B cell (primary cell): Measurements from ENCODE around the gene CPE. TPM values are rescaled to one million over a fixed set of nuclear protein-coding genes. Genes with fewer than 3 reads are reported as not detected.

Experiments
- ATAC-seq: fragments of 200-7000 bp; cut with Tn5 transposase; one replicate; pipeline ENCODE4 v1.10.0; 2021; ENCODE audit warnings: low read depth, mild to moderate bottlenecking, moderate number of reproducible peaks, moderate library complexity
- CTCF ChIA-PET: fragments of 350-600 bp; sonication (Branson Sonifier 250); formaldehyde crosslinking; loops from one replicate; lab custom pipeline; 2021; ENCODE audit warnings: antibody characterized with exemption, inconsistent platforms; lab: Charles Lee
- POLR2A ChIA-PET: fragments of 350-600 bp; sonication (Branson Sonifier 250); formaldehyde crosslinking; loops from one replicate; lab custom pipeline; 2021; ENCODE audit warnings: antibody characterized with exemption; lab: Charles Lee
- DNase-seq: peaks from one replicate; pipeline ENCODE4 v3.0.0; 2013
- H2AFZ ChIP-seq: 2 replicates; pipeline ENCODE4 v1.6.1; 2012; ENCODE audit warnings: mild to moderate bottlenecking, low read depth, low read length; ENCODE audit not compliant: insufficient read depth, poor library complexity, severe bottlenecking
- H3K27ac ChIP-seq, 2 donors: 1 replicate in 1 of 2; 2 replicates in 1 of 2; pipeline ENCODE4 v1.5.1; 2012 to 2013; ENCODE audit warnings: low read length in 2 of 2, mild to moderate bottlenecking in 2 of 2, moderate library complexity in 1 of 2
- H3K27me3 ChIP-seq, 4 experiments: fragments of 200-600 bp in 1 of 4; sonication (generic) in 1 of 4; replicated peaks in 1 of 4; 1 replicate in 2 of 4; 2 replicates in 2 of 4; pipeline versions ENCODE4 v1.6.1 to v1.7.0; 2013 to 2016; ENCODE audit warnings: low read length in 3 of 4, mild to moderate bottlenecking in 2 of 4, mixed read lengths in 1 of 4, moderate library complexity in 1 of 4; ENCODE audit not compliant: insufficient read depth in 4 of 4, control insufficient read depth in 3 of 4; ENCODE audit errors: control extremely low read depth in 1 of 4
- H3K36me3 ChIP-seq, 2 experiments: replicated peaks in 1 of 2; 1 replicate in 1 of 2; 2 replicates in 1 of 2; pipeline versions ENCODE4 v1.6.1 to v1.7.1; 2013; ENCODE audit warnings: low read length in 1 of 2; ENCODE audit not compliant: insufficient read depth in 2 of 2, control insufficient read depth in 1 of 2; ENCODE audit errors: control extremely low read depth in 1 of 2, extremely low read depth in 1 of 2
- H3K4me1 ChIP-seq, 2 donors: fragments of 200-600 bp in 1 of 2; sonication (generic) in 1 of 2; 1 replicate in 1 of 2; 2 replicates in 1 of 2; pipeline versions ENCODE4 v1.5.1 to v1.6.1; 2013 to 2017; ENCODE audit warnings: low read length in 2 of 2; ENCODE audit not compliant: control insufficient read depth in 2 of 2, insufficient read depth in 2 of 2
- H3K4me2 ChIP-seq: replicated peaks from 2 replicates; pipeline ENCODE3; 2012; ENCODE audit warnings: mild to moderate bottlenecking, low read depth, low read length; ENCODE audit not compliant: poor library complexity, severe bottlenecking
- H3K4me3 ChIP-seq, 5 experiments: fragments of 200-600 bp in 1 of 5; sonication (generic) in 1 of 5; 1 replicate in 3 of 5; 2 replicates in 2 of 5; pipeline versions ENCODE4 v1.5.1 to v1.7.0; 2011 to 2016; ENCODE audit warnings: low read length in 4 of 5, mild to moderate bottlenecking in 4 of 5, low read depth in 2 of 5, control low read depth in 1 of 5, moderate library complexity in 1 of 5; ENCODE audit not compliant: insufficient read depth in 1 of 5; ENCODE audit errors: control extremely low read depth in 1 of 5, extremely low read depth in 1 of 5
- H3K79me2 ChIP-seq: fragments of 200-600 bp; sonication (generic); one replicate; pipeline ENCODE4 v1.6.0; 2016; ENCODE audit warnings: low read length; ENCODE audit not compliant: control insufficient read depth, insufficient read depth
- H3K9ac ChIP-seq: fragments of 200-600 bp; sonication (generic); 2 replicates; pipeline ENCODE4 v1.6.1; 2017; ENCODE audit warnings: mild to moderate bottlenecking, low read length, moderate library complexity
- H3K9me3 ChIP-seq, 3 donors: one replicate each; pipeline versions ENCODE4 v1.6.1 to v1.7.1; 2013; ENCODE audit warnings: low read length in 2 of 3; ENCODE audit not compliant: control insufficient read depth in 2 of 3, insufficient read depth in 1 of 3; ENCODE audit errors: control extremely low read depth in 1 of 3
- H4K20me1 ChIP-seq: 2 replicates; pipeline ENCODE4 v1.6.0; 2012; ENCODE audit warnings: mild to moderate bottlenecking, low read length; ENCODE audit not compliant: insufficient read depth, control insufficient read depth, poor library complexity, severe bottlenecking
- H3K27ac Mint-ChIP-seq: one replicate; pipeline ENCODE4 v1.8.0; 2021; ENCODE audit warnings: mixed read lengths
- H3K27me3 Mint-ChIP-seq: one replicate; pipeline ENCODE4 v1.8.0; 2021; ENCODE audit warnings: mixed read lengths
- H3K4me1 Mint-ChIP-seq: one replicate; pipeline ENCODE4 v1.8.0; 2021; ENCODE audit warnings: mixed read lengths
- H3K4me3 Mint-ChIP-seq: one replicate; pipeline ENCODE4 v1.8.0; 2021; ENCODE audit warnings: mixed read lengths
- H3K9me3 Mint-ChIP-seq: one replicate; pipeline ENCODE4 v1.8.0; 2022; ENCODE audit warnings: mixed read lengths; ENCODE audit not compliant: insufficient read depth
- CTCF ChIP-seq: fragments of 200-600 bp; IDR thresholded peaks from one replicate; pipeline ENCODE4 v1.8.0; 2022; ENCODE audit warnings: antibody characterized with exemption, mild to moderate bottlenecking
- EZH2 ChIP-seq: IDR thresholded peaks from 2 replicates; pipeline ENCODE4 v1.6.1; 2012; ENCODE audit warnings: borderline replicate concordance, low read depth, mild to moderate bottlenecking, moderate library complexity, low read length; ENCODE audit not compliant: insufficient read depth, poor library complexity, severe bottlenecking
- WGBS: methylation state at CpG from one replicate; pipeline ENCODE4 v1.1.5; 2013; ENCODE audit warnings: missing lambda C conversion rate; ENCODE audit not compliant: insufficient coverage; 5-methylcytosine and 5-hydroxymethylcytosine counted together
- intact Hi-C: fragments of 100-400 bp; cut with micrococcal nuclease; formaldehyde crosslinking; loops from one replicate; pipeline ENCODE4 v1.10.0; 2022
- polyA plus RNA-seq: library from polyadenylated mRNA; depleted of rRNA; stranded (reverse); fragments of >200 nt; gene quantifications from 2 replicates; pipeline ENCODE4 v1.2.3, GENCODE V29; 2012
- total RNA-seq, 2 donors: library from RNA; stranded (reverse); fragments of 120-200 nt in 1 of 2; gene quantifications; 1 replicate in 1 of 2; 2 replicates in 1 of 2; pipeline versions ENCODE4 v1.2.3 to v1.2.4, GENCODE V29; 2013 to 2022

Gene CPE
- total and polyA plus RNA-seq, 2 donors (not counting 1 experiment from before 2014, with no cell fraction given) = not detected

GRCh38 chr4:165375465-165375864 is 3.3 kb upstream of the CPE start:
- Histone ChIP-seq H3K27ac (no peak overlapping the region), H3K36me3 (no peaks in the 10 kb centered on the region), H3K27me3 (peaks cover 0 to 42% (median 24%) of the 10 kb centered on the region in 4 experiments), H3K9me3 (peaks cover 0 to 4% (median 0%) of the 10 kb centered on the region in 3 donors), H3K4me1 (peaks cover 10 to 11% of the 10 kb centered on the region in 2 donors), H3K79me2 (no peaks in the 10 kb centered on the region), H3K4me2 (no peak overlapping the region), H3K4me3 (no peak overlapping the region), H2AFZ (no peak overlapping the region), H3K9ac (no peak overlapping the region), H4K20me1 (no peaks in the 10 kb centered on the region)
- H3K4me3 Mint-ChIP-seq = no peak overlapping the region
- intact Hi-C loops = no loop called here
- 83% methylated on average over 1 of the region's 2 CpGs for WGBS
- CTCF ChIA-PET = no interaction called here
- DNase-seq (no peak), ATAC-seq (no peak)
- no peak overlapping the region for H3K27ac Mint-ChIP-seq
- H3K27me3 Mint-ChIP-seq = peaks cover 44% of the 10 kb centered on the region
- POLR2A ChIA-PET = no interaction called here
- H3K9me3 Mint-ChIP-seq = no peaks in the 10 kb centered on the region
- TF ChIP-seq CTCF (no peak), EZH2 (no peak)
- H3K4me1 Mint-ChIP-seq = peaks cover 8% of the 10 kb centered on the region

GRCh38 chr4:165378398-165378744 is 437 bp upstream of the CPE start:
- H2AFZ ChIP-seq = peak overlapping the region; percentile 71
- no peaks in the 10 kb centered on the region for H3K36me3 ChIP-seq
- H3K27me3 ChIP-seq = peaks cover 0 to 45% (median 26%) of the 10 kb centered on the region in 4 experiments
- peaks cover 10 to 11% of the 10 kb centered on the region in 2 donors for H3K4me1 ChIP-seq
- ChIA-PET POLR2A (no interaction called here), CTCF (no interaction called here)
- H3K27ac Mint-ChIP-seq = no peak overlapping the region
- no peaks in the 10 kb centered on the region for H3K9me3 Mint-ChIP-seq
- peak overlapping the region; percentile 83 for H3K4me3 Mint-ChIP-seq
- DNase-seq (peak; percentile 3), ATAC-seq (no peak)
- no peaks in the 10 kb centered on the region for H4K20me1 ChIP-seq
- no peak overlapping the region for H3K27ac ChIP-seq
- peaks cover 55% of the 10 kb centered on the region for H3K27me3 Mint-ChIP-seq
- TF ChIP-seq CTCF = no peak
- no peak for TF ChIP-seq EZH2
- no peaks in the 10 kb centered on the region for H3K79me2 ChIP-seq
- H3K4me3 ChIP-seq = peak overlapping the region in 3 of 5 experiments; percentile 29 to 52 (median 42)
- no CpG with 5 or more reads among the region's 1 CpG for WGBS
- H3K9ac ChIP-seq = peak overlapping the region; percentile 48
- H3K4me1 Mint-ChIP-seq = peaks cover 8% of the 10 kb centered on the region
- peaks cover 0 to 4% (median 0%) of the 10 kb centered on the region in 3 donors for H3K9me3 ChIP-seq
- intact Hi-C loops = no loop called here
- peak overlapping the region; percentile 87 for H3K4me2 ChIP-seq
